HepG2 (cell line): ENCODE results near the gene SSC5D.

Experiments
- CCDC6 ChIP-seq: sonication (generic); formaldehyde crosslinking; IDR thresholded peaks from 2 replicates; pipeline ENCODE4 v1.8.1; 2022; ENCODE audit warnings: mild to moderate bottlenecking, missing genetic modification reagents, moderate library complexity
- CHD2 ChIP-seq: IDR thresholded peaks from 2 replicates; pipeline ENCODE4 v1.6.1; 2011; ENCODE audit warnings: low read depth, low read length, improper control_type of control experiment
- EZH2 ChIP-seq: conservative IDR thresholded peaks from 2 replicates; pipeline ENCODE4 v1.6.1; 2012; ENCODE audit warnings: mild to moderate bottlenecking, low read depth, low read length, moderate library complexity
- JUND ChIP-seq: sonication (generic); formaldehyde crosslinking; IDR thresholded peaks from 2 replicates; pipeline ENCODE4 v1.8.0; 2022; ENCODE audit warnings: mild to moderate bottlenecking, missing genetic modification reagents
- MBNL3 ChIP-seq: fragments of 250-450 bp; sonication (Bioruptor Pico); conservative IDR thresholded peaks from 2 replicates; pipeline ENCODE4 v1.8.0; 2022; ENCODE audit warnings: mild to moderate bottlenecking, inconsistent platforms
- NFYB ChIP-seq: sonication (generic); formaldehyde crosslinking; IDR thresholded peaks from 2 replicates; pipeline ENCODE4 v1.4.0; 2020; ENCODE audit warnings: missing genetic modification reagents
- NPAS2 ChIP-seq: sonication (generic); formaldehyde crosslinking; IDR thresholded peaks from 2 replicates; pipeline ENCODE4 v1.8.0; 2022; ENCODE audit warnings: mild to moderate bottlenecking, missing genetic modification reagents, borderline replicate concordance
- POLR2A ChIP-seq, 2 experiments: IDR thresholded peaks; 2 replicates each; pipeline ENCODE4 v1.6.1; 2011; ENCODE audit warnings: low read depth in 2 of 2, low read length in 2 of 2, mild to moderate bottlenecking in 1 of 2, moderate library complexity in 1 of 2; ENCODE audit not compliant: insufficient read depth in 1 of 2
- ZFP36 ChIP-seq: fragments of 150-350 bp; IDR thresholded peaks from 2 replicates; pipeline ENCODE4 v1.6.1; 2018; ENCODE audit warnings: borderline replicate concordance, low read length, low read depth; ENCODE audit not compliant: partially characterized antibody
- ZNF235 ChIP-seq: sonication (generic); formaldehyde crosslinking; IDR thresholded peaks from 2 replicates; pipeline ENCODE4 v1.8.1; 2023; ENCODE audit warnings: mild to moderate bottlenecking, missing genetic modification reagents, borderline replicate concordance
- TF ChIP-seq, protein P1 (sequence below): sonication (generic); formaldehyde crosslinking; IDR thresholded peaks from 2 replicates; pipeline ENCODE4 v1.5.0; 2020; ENCODE audit warnings: mild to moderate bottlenecking, missing genetic modification reagents, moderate library complexity
- TF ChIP-seq, protein P2 (sequence below): sonication (generic); formaldehyde crosslinking; IDR thresholded peaks from 2 replicates; pipeline ENCODE4 v1.8.0; 2022; ENCODE audit warnings: mild to moderate bottlenecking, missing genetic modification reagents, moderate library complexity
- TF ChIP-seq, protein P3 (sequence below): sonication (generic); formaldehyde crosslinking; IDR thresholded peaks from 2 replicates; pipeline ENCODE4 v1.5.1; 2020; ENCODE audit warnings: missing genetic modification reagents, mild to moderate bottlenecking, borderline replicate concordance
- TF ChIP-seq, protein P4 (sequence below), 2 experiments: IDR thresholded peaks; 2 replicates each; pipeline ENCODE4 v1.6.1; 2011 to 2012; ENCODE audit warnings: low read length in 2 of 2, borderline replicate concordance in 1 of 2, low read depth in 1 of 2, mild to moderate bottlenecking in 1 of 2, moderate library complexity in 1 of 2

DNA sequence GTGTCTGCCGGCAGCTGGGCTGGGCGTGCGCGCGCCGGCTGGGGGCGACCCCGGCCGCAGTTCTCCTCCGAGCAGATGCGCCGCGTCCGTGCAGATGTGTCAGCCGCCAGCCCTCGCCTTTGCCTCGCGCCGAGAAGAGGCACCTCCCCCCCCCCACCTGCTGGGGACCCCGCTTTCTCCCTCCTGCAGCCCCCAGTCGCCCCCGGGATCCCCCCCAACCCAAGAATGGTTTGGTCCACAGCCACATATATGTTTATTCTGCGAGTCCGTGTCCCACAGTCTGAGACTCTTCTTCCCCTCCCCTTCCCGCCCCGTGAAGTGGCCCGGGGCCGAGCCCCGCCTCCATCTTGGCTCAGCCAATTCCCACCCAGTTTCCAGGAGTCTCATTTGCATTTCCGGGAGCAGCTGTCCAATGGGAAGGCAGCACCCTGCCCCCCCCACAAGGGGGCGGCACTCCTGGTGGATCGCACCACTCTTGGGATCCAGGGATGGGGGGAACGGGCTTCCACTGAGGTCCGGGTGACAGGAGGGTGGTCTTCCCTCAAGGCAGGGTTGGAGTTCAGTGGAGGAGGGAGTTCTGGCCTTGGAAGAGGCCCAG is 35.4 kb upstream of the SSC5D start:
- TF ChIP-seq POLR2A (IDR thresholded peaks at IDR 0.05; ENCODE audit: insufficient read depth in 1 of 2, low read depth in 2 of 2, low read length in 2 of 2) (no peak), ZNF235 (CRISPR knock-in tag) (no peak), CHD2 (no peak), ZFP36 (no peak), NPAS2 (no peak), MBNL3 (CRISPR knock-in tag) (no peak), CCDC6 (CRISPR knock-in tag) (no peak), NFYB (peak; percentile 51), JUND (CRISPR knock-in tag) (no peak), EZH2 (no peak)
- TF ChIP-seq, protein P1, sequence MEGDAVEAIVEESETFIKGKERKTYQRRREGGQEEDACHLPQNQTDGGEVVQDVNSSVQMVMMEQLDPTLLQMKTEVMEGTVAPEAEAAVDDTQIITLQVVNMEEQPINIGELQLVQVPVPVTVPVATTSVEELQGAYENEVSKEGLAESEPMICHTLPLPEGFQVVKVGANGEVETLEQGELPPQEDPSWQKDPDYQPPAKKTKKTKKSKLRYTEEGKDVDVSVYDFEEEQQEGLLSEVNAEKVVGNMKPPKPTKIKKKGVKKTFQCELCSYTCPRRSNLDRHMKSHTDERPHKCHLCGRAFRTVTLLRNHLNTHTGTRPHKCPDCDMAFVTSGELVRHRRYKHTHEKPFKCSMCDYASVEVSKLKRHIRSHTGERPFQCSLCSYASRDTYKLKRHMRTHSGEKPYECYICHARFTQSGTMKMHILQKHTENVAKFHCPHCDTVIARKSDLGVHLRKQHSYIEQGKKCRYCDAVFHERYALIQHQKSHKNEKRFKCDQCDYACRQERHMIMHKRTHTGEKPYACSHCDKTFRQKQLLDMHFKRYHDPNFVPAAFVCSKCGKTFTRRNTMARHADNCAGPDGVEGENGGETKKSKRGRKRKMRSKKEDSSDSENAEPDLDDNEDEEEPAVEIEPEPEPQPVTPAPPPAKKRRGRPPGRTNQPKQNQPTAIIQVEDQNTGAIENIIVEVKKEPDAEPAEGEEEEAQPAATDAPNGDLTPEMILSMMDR, result no peak; the same call in 1 of the 2 replicates
- TF ChIP-seq, protein P2, sequence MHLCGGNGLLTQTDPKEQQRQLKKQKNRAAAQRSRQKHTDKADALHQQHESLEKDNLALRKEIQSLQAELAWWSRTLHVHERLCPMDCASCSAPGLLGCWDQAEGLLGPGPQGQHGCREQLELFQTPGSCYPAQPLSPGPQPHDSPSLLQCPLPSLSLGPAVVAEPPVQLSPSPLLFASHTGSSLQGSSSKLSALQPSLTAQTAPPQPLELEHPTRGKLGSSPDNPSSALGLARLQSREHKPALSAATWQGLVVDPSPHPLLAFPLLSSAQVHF (CRISPR knock-in tag), result no peak
- TF ChIP-seq, protein P3, sequence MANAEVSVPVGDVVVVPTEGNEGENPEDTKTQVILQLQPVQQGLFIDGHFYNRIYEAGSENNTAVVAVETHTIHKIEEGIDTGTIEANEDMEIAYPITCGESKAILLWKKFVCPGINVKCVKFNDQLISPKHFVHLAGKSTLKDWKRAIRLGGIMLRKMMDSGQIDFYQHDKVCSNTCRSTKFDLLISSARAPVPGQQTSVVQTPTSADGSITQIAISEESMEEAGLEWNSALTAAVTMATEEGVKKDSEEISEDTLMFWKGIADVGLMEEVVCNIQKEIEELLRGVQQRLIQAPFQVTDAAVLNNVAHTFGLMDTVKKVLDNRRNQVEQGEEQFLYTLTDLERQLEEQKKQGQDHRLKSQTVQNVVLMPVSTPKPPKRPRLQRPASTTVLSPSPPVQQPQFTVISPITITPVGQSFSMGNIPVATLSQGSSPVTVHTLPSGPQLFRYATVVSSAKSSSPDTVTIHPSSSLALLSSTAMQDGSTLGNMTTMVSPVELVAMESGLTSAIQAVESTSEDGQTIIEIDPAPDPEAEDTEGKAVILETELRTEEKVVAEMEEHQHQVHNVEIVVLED, result no peak
- TF ChIP-seq, protein P4, sequence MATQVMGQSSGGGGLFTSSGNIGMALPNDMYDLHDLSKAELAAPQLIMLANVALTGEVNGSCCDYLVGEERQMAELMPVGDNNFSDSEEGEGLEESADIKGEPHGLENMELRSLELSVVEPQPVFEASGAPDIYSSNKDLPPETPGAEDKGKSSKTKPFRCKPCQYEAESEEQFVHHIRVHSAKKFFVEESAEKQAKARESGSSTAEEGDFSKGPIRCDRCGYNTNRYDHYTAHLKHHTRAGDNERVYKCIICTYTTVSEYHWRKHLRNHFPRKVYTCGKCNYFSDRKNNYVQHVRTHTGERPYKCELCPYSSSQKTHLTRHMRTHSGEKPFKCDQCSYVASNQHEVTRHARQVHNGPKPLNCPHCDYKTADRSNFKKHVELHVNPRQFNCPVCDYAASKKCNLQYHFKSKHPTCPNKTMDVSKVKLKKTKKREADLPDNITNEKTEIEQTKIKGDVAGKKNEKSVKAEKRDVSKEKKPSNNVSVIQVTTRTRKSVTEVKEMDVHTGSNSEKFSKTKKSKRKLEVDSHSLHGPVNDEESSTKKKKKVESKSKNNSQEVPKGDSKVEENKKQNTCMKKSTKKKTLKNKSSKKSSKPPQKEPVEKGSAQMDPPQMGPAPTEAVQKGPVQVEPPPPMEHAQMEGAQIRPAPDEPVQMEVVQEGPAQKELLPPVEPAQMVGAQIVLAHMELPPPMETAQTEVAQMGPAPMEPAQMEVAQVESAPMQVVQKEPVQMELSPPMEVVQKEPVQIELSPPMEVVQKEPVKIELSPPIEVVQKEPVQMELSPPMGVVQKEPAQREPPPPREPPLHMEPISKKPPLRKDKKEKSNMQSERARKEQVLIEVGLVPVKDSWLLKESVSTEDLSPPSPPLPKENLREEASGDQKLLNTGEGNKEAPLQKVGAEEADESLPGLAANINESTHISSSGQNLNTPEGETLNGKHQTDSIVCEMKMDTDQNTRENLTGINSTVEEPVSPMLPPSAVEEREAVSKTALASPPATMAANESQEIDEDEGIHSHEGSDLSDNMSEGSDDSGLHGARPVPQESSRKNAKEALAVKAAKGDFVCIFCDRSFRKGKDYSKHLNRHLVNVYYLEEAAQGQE (IDR thresholded peaks at IDR 0.05; ENCODE audit: borderline replicate concordance in 1 of 2, low read depth in 1 of 2, low read length in 2 of 2), result no peak
